Erythroblast (primary cell): ENCODE data around the gene SPOCD1.

Experiments
- GATA1 ChIP-seq: IDR thresholded peaks from 2 replicates; pipeline ENCODE4 v1.6.1; 2011; ENCODE audit warnings: low read depth, mild to moderate bottlenecking, control low read depth, low read length, moderate library complexity
- POLR2A ChIP-seq: IDR thresholded peaks from 2 replicates; pipeline ENCODE4 v1.6.1; 2011; ENCODE audit warnings: mild to moderate bottlenecking, low read length

GRCh38 chr1:31765041-31765467 lies 50.8 kb downstream of the SPOCD1 start:
- TF ChIP-seq POLR2A (no peak), GATA1 (no peak)
